ENCODE measurements around the gene KRTAP10-6. TPM values are rescaled to one million over a fixed set of nuclear protein-coding genes. Genes with fewer than 3 reads are reported as not detected.

Gene KRTAP10-6
- total RNA-seq, 2 experiments from 2014 or later, result not detected

Other genes starting within 250 kb of the KRTAP10-6 start
- 1 to 10 TPM; 6.5 to 6.8 TPM for gene TRPM2, start 238.9 kb downstream of the KRTAP10-6 start, total RNA-seq
- gene LRRC3, start 137.0 kb downstream of the KRTAP10-6 start, total RNA-seq, result 1 to 10 TPM; 1.0 TPM
- not detected for gene KRTAP10-1, start 52.3 kb downstream of the KRTAP10-6 start, total RNA-seq
- not detected for gene KRTAP10-2, start 41.0 kb downstream of the KRTAP10-6 start, total RNA-seq
- gene KRTAP10-3, start 33.7 kb downstream of the KRTAP10-6 start, total RNA-seq, result not detected
- not detected for gene KRTAP10-4, start 18.8 kb downstream of the KRTAP10-6 start, total RNA-seq
- gene KRTAP10-5, start 11.9 kb downstream of the KRTAP10-6 start, total RNA-seq, result not detected
- not detected for gene KRTAP10-7, start 8.1 kb upstream of the KRTAP10-6 start, total RNA-seq
- not detected for gene KRTAP10-8, start 19.6 kb upstream of the KRTAP10-6 start, total RNA-seq
- gene KRTAP10-9, start 34.6 kb upstream of the KRTAP10-6 start, total RNA-seq, result not detected
- not detected for gene KRTAP10-10, start 44.9 kb upstream of the KRTAP10-6 start, total RNA-seq
- gene KRTAP10-11, start 53.9 kb upstream of the KRTAP10-6 start, total RNA-seq, result not detected
- gene KRTAP12-4, start 62.2 kb upstream of the KRTAP10-6 start, total RNA-seq, result not detected
- gene KRTAP12-3, start 65.4 kb upstream of the KRTAP10-6 start, total RNA-seq, result not detected
- gene KRTAP12-2, start 74.4 kb upstream of the KRTAP10-6 start, total RNA-seq, result not detected
- not detected for gene KRTAP12-1, start 89.7 kb upstream of the KRTAP10-6 start, total RNA-seq
- gene KRTAP10-12, start 104.7 kb upstream of the KRTAP10-6 start, total RNA-seq, result not detected
- not detected for gene TSPEAR, start 119.1 kb upstream of the KRTAP10-6 start, total RNA-seq
- gene UBE2G2, start 209.3 kb upstream of the KRTAP10-6 start, total RNA-seq, result 100 to 1,000 TPM; 119 to 121 TPM
- 10 to 100 TPM; 81.6 to 83.1 TPM for gene SUMO3, start 225.6 kb upstream of the KRTAP10-6 start, total RNA-seq

Data from activated CD8-positive, alpha-beta memory T cell treated with anti-CD3 and anti-CD28 coated beads for 36 hours (primary cell).